ENCODE results near the gene MAPK6.
"Not testable (repeated sequence)": the region's sequence is repeated elsewhere in the genome, so short reads cannot be mapped to it uniquely, and the experiment has no call there.

The MAPK6 gene

GRCh38 chr15:52020221-52021085 lies 1.4 kb downstream of the MAPK6 start:
- Mint-ChIP-seq H3K36me3 (no peaks in the 10 kb centered on the region), H3K27me3 (no peaks in the 10 kb centered on the region)

GRCh38 chr15:52021128-52021671 lies 2.2 kb downstream of the MAPK6 start:
- Mint-ChIP-seq H3K4me1 (ENCODE audit: low read depth) (peaks cover 46% of the 10 kb centered on the region), H3K4me3 (peak overlapping the region; percentile 94), H3K27me3 (no peaks in the 10 kb centered on the region), H3K36me3 (peaks cover 3% of the 10 kb centered on the region), H3K27ac (peak overlapping the region; percentile 96), H3K9me3 (ENCODE audit: low read depth) (no peaks in the 10 kb centered on the region)

More at GRCh38 chr15:52020221-52021085, 1.4 kb downstream of the MAPK6 start:
- H3K27ac Mint-ChIP-seq: peak overlapping the region; percentile 96
- H3K4me1 Mint-ChIP-seq (ENCODE audit: low read depth): peaks cover 41% of the 10 kb centered on the region
- H3K4me3 Mint-ChIP-seq: peak overlapping the region; percentile 94
- no peaks in the 10 kb centered on the region for H3K9me3 Mint-ChIP-seq (ENCODE audit: low read depth)

- Mint-ChIP-seq H3K27ac (no peak overlapping the region), H3K36me3 (peaks cover 3% of the 10 kb centered on the region), H3K9me3 (ENCODE audit: low read depth) (no peaks in the 10 kb centered on the region), H3K4me1 (ENCODE audit: low read depth) (peaks cover 48% of the 10 kb centered on the region), H3K4me3 (peak overlapping the region; percentile 7), H3K27me3 (no peaks in the 10 kb centered on the region)
Observed at GRCh38 chr15:52021892-52022540, 3.0 kb downstream of the MAPK6 start.

GRCh38 chr15:52023169-52023922 lies 4.3 kb downstream of the MAPK6 start:
- peak overlapping the region; percentile 28 for H3K27ac Mint-ChIP-seq

GRCh38 chr15:52028431-52029093 lies 9.5 kb downstream of the MAPK6 start:
- no peak overlapping the region for H3K27ac Mint-ChIP-seq
- H3K9me3 Mint-ChIP-seq (ENCODE audit: low read depth): no peaks in the 10 kb centered on the region
- H3K4me3 Mint-ChIP-seq: no peak overlapping the region
- H3K27me3 Mint-ChIP-seq: no peaks in the 10 kb centered on the region
- peaks cover 40% of the 10 kb centered on the region for H3K4me1 Mint-ChIP-seq (ENCODE audit: low read depth)
- H3K36me3 Mint-ChIP-seq: peaks cover 13% of the 10 kb centered on the region

More at GRCh38 chr15:52023169-52023922, 4.3 kb downstream of the MAPK6 start:
- peaks cover 3% of the 10 kb centered on the region for H3K36me3 Mint-ChIP-seq
- H3K9me3 Mint-ChIP-seq (ENCODE audit: low read depth): no peaks in the 10 kb centered on the region
- H3K27me3 Mint-ChIP-seq: no peaks in the 10 kb centered on the region
- H3K4me3 Mint-ChIP-seq: no peak overlapping the region
- peaks cover 47% of the 10 kb centered on the region for H3K4me1 Mint-ChIP-seq (ENCODE audit: low read depth)

GRCh38 chr15:52030010-52030409 lies 11.0 kb downstream of the MAPK6 start:
- Mint-ChIP-seq H3K9me3 (ENCODE audit: low read depth) (no peaks in the 10 kb centered on the region), H3K27ac (peak overlapping the region; percentile 12), H3K36me3 (peaks cover 21% of the 10 kb centered on the region), H3K4me1 (ENCODE audit: low read depth) (peaks cover 39% of the 10 kb centered on the region), H3K4me3 (no peak overlapping the region), H3K27me3 (no peaks in the 10 kb centered on the region)

- Mint-ChIP-seq H3K4me1 (ENCODE audit: low read depth) (peaks cover 31% of the 10 kb centered on the region), H3K27ac (no peak overlapping the region), H3K4me3 (no peak overlapping the region), H3K36me3 (peaks cover 18% of the 10 kb centered on the region), H3K9me3 (ENCODE audit: low read depth) (no peaks in the 10 kb centered on the region), H3K27me3 (no peaks in the 10 kb centered on the region)
Observed at GRCh38 chr15:52031556-52031955, 12.5 kb downstream of the MAPK6 start.

- H3K36me3 Mint-ChIP-seq: peaks cover 14% of the 10 kb centered on the region
- no peak overlapping the region for H3K4me3 Mint-ChIP-seq
- no peaks in the 10 kb centered on the region for H3K27me3 Mint-ChIP-seq
- H3K4me1 Mint-ChIP-seq (ENCODE audit: low read depth): peaks cover 56% of the 10 kb centered on the region
- no peaks in the 10 kb centered on the region for H3K9me3 Mint-ChIP-seq (ENCODE audit: low read depth)
- H3K27ac Mint-ChIP-seq: peak overlapping the region; percentile 36
Observed at GRCh38 chr15:52037889-52038505, 19.0 kb downstream of the MAPK6 start.

- Mint-ChIP-seq H3K36me3 (peaks cover 3% of the 10 kb centered on the region), H3K27ac (peak overlapping the region; percentile 48), H3K9me3 (ENCODE audit: low read depth) (no peaks in the 10 kb centered on the region), H3K4me1 (ENCODE audit: low read depth) (peaks cover 59% of the 10 kb centered on the region), H3K27me3 (no peaks in the 10 kb centered on the region), H3K4me3 (no peak overlapping the region)
Observed at GRCh38 chr15:52039925-52040781, 21.1 kb downstream of the MAPK6 start.

- H3K27ac Mint-ChIP-seq: no peak overlapping the region
- H3K9me3 Mint-ChIP-seq (ENCODE audit: low read depth): no peaks in the 10 kb centered on the region
- H3K27me3 Mint-ChIP-seq: no peaks in the 10 kb centered on the region
- H3K4me1 Mint-ChIP-seq (ENCODE audit: low read depth): peaks cover 75% of the 10 kb centered on the region
- H3K4me3 Mint-ChIP-seq: no peak overlapping the region
- H3K36me3 Mint-ChIP-seq: peaks cover 6% of the 10 kb centered on the region
Observed at GRCh38 chr15:52042051-52042851, 23.2 kb downstream of the MAPK6 start.

- not testable (repeated sequence) for H3K27me3 Mint-ChIP-seq; H3K9me3 Mint-ChIP-seq (ENCODE audit: low read depth)
- H3K4me3 Mint-ChIP-seq: peak overlapping the region; percentile 55
- H3K36me3 Mint-ChIP-seq: peaks cover 11% of the 10 kb centered on the region
- H3K4me1 Mint-ChIP-seq (ENCODE audit: low read depth): peaks cover 47% of the 10 kb centered on the region
- peak overlapping the region; percentile 88 for H3K27ac Mint-ChIP-seq
Observed at GRCh38 chr15:52045795-52046298, 26.8 kb downstream of the MAPK6 start.

- Mint-ChIP-seq H3K4me1 (ENCODE audit: low read depth) (peaks cover 43% of the 10 kb centered on the region), H3K27ac (peak overlapping the region; percentile 88), H3K4me3 (peak overlapping the region; percentile 23), H3K36me3 (peaks cover 11% of the 10 kb centered on the region)
- H3K27me3 Mint-ChIP-seq; H3K9me3 Mint-ChIP-seq (ENCODE audit: low read depth): not testable (repeated sequence)
Observed at GRCh38 chr15:52046552-52046951, 27.5 kb downstream of the MAPK6 start.
